ENCODE data around the gene ARRDC5. TPM values are rescaled to one million over a fixed set of nuclear protein-coding genes. Genes with fewer than 3 reads are reported as not detected.

The ARRDC5 gene
- total RNA-seq, 1 experiment from 2014 or later = not detected

DNA sequence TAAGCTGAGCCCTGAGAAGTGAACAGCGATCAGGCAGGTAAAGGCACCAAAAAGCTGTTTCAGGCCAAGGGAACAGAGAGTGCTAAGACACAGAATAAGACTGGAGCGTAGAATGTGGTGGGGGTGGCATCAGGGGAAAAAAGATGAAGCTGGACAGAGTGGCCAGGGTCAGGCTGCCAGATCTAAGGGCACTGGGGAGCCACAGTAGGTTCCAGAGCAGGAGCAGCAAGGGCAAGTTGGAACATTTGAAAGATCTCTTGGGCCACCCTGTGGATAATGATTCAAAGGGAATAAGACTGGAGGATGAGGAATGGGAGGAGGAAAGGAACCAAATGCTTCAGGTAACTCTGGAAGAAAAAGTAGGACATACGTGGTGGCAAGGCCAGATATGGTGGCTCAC is 28.8 kb downstream of the ARRDC5 start:
- DNase-seq (ENCODE audit: low spot score) = no peak
- ATAC-seq = no peak
- Mint-ChIP-seq H3K27me3 (ENCODE audit: low read depth) (no peaks in the 10 kb centered on the region; the same call in 1 of the 2 replicates), H3K36me3 (no peaks in the 10 kb centered on the region), H3K4me1 (peaks cover 9% of the 10 kb centered on the region; the same call in 1 of the 2 replicates), H3K4me3 (no peak overlapping the region), H3K9me3 (no peaks in the 10 kb centered on the region), H3K27ac (peak overlapping the region; percentile 26; the same call in 1 of the 2 replicates)
- ChIA-PET POLR2A (no interaction called here), CTCF (interaction anchor here (0.6 to 5.2 kb wide), 4 partner anchors 38 to 409 kb away, joined by 3 to 64 read pairs (median 7); no protein-coding TSS in a partner anchor)
- TF ChIP-seq CREM (CRISPR knock-in tag; IDR thresholded peaks at IDR 0.05) (no peak), GTF2I (CRISPR knock-in tag; conservative IDR thresholded peaks at IDR 0.05) (0 out of 2 replicates have a peak, but pooled peaks have one; percentile 51), ZNF263 (CRISPR knock-in tag; IDR thresholded peaks at IDR 0.05; ENCODE audit: low read depth) (no peak)
- TF ChIP-seq, protein P1, sequence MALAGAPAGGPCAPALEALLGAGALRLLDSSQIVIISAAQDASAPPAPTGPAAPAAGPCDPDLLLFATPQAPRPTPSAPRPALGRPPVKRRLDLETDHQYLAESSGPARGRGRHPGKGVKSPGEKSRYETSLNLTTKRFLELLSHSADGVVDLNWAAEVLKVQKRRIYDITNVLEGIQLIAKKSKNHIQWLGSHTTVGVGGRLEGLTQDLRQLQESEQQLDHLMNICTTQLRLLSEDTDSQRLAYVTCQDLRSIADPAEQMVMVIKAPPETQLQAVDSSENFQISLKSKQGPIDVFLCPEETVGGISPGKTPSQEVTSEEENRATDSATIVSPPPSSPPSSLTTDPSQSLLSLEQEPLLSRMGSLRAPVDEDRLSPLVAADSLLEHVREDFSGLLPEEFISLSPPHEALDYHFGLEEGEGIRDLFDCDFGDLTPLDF (CRISPR knock-in tag; IDR thresholded peaks at IDR 0.05) = no peak
- TF ChIP-seq, protein P2, sequence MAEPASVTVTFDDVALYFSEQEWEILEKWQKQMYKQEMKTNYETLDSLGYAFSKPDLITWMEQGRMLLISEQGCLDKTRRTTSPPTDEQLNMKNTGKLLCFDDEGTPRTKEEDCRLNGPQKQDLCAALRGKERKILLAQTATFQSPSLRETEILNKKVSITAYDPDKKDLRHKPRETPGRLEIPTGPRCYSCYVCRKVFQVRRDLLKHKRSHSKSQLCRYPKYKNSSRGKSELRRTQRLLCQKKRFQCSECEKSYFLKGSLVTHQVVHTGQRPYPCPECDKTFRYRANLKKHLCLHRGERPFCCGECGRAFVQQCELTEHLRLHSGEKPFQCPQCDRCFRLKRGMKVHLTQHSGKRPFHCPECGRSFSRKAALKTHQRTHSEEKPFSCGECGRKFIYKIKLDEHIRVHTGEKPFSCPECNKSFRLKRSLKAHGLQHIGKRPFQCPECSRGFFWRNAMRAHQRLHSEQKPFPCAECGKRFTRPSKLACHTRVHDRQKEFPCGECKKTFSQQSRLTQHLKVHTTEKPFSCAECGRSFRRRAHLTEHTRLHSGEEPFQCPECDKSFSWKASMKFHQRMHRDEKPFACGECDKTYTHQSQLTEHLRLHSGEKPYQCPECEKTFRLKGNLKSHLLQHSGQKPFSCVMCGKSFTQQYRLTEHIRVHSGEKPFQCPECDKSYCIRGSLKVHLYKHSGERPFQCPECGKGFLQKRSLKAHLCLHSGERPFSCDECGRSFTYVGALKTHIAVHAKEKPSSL (CRISPR knock-in tag; conservative IDR thresholded peaks at IDR 0.05) = no peak

DNA sequence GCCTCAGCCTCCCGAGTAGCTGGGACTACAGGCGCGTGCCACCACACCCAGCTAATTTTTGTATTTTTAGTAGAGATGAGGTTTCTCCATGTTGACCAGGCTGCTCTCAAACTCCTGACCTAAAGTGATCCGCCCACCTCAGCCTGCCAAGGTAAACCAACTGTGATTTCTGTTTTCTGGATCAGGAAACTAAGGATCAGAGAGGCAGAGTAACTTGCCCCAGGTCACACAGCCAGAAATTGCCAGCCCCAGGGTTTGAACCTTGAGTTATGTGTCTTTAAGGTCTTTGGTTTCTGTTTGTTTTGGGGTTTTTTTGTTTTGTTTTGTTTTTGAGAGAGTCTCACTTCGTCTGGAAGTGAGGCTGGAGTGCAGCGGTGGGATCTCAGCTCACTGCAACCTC is 31.0 kb downstream of the ARRDC5 start:
- CTCF ChIA-PET = interaction anchor here (0.7 to 5.2 kb wide), 8 partner anchors 20 to 62 kb away, joined by 3 to 64 read pairs (median 6); no protein-coding TSS in a partner anchor
- Mint-ChIP-seq H3K9me3 (no peaks in the 10 kb centered on the region), H3K4me3 (no peak overlapping the region), H3K36me3 (no peaks in the 10 kb centered on the region), H3K4me1 (peaks cover 3% of the 10 kb centered on the region), H3K27me3 (ENCODE audit: low read depth) (no peaks in the 10 kb centered on the region; the same call in 1 of the 2 replicates), H3K27ac (no peak overlapping the region)
- DNase-seq (ENCODE audit: low spot score) (no peak), ATAC-seq (no peak)
- TF ChIP-seq, protein P3, sequence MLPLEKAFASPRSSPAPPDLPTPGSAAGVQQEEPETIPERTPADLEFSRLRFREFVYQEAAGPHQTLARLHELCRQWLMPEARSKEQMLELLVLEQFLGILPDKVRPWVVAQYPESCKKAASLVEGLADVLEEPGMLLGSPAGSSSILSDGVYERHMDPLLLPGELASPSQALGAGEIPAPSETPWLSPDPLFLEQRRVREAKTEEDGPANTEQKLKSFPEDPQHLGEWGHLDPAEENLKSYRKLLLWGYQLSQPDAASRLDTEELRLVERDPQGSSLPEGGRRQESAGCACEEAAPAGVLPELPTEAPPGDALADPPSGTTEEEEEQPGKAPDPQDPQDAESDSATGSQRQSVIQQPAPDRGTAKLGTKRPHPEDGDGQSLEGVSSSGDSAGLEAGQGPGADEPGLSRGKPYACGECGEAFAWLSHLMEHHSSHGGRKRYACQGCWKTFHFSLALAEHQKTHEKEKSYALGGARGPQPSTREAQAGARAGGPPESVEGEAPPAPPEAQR (CRISPR knock-in tag; IDR thresholded peaks at IDR 0.05) = no peak
- TF ChIP-seq TEAD4 (CRISPR knock-in tag; IDR thresholded peaks at IDR 0.05) (no peak), RORB (CRISPR knock-in tag; IDR thresholded peaks at IDR 0.05) (no peak), PRRX2 (CRISPR knock-in tag; IDR thresholded peaks at IDR 0.05) (no peak), NFATC4 (CRISPR knock-in tag; IDR thresholded peaks at IDR 0.05) (no peak), ZNF416 (CRISPR knock-in tag; IDR thresholded peaks at IDR 0.05) (no peak), FOXP1 (CRISPR knock-in tag; IDR thresholded peaks at IDR 0.05; ENCODE audit: borderline replicate concordance) (no peak), ZNF121 (CRISPR knock-in tag; IDR thresholded peaks at IDR 0.05) (no peak)
- TF ChIP-seq, protein P4, sequence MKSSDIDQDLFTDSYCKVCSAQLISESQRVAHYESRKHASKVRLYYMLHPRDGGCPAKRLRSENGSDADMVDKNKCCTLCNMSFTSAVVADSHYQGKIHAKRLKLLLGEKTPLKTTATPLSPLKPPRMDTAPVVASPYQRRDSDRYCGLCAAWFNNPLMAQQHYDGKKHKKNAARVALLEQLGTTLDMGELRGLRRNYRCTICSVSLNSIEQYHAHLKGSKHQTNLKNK (CRISPR knock-in tag; IDR thresholded peaks at IDR 0.05) = no peak
- TF ChIP-seq, protein P5, sequence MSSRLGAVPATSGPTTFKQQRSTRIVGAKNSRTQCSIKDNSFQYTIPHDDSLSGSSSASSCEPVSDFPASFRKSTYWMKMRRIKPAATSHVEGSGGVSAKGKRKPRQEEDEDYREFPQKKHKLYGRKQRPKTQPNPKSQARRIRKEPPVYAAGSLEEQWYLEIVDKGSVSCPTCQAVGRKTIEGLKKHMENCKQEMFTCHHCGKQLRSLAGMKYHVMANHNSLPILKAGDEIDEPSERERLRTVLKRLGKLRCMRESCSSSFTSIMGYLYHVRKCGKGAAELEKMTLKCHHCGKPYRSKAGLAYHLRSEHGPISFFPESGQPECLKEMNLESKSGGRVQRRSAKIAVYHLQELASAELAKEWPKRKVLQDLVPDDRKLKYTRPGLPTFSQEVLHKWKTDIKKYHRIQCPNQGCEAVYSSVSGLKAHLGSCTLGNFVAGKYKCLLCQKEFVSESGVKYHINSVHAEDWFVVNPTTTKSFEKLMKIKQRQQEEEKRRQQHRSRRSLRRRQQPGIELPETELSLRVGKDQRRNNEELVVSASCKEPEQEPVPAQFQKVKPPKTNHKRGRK (CRISPR knock-in tag; IDR thresholded peaks at IDR 0.05; ENCODE audit: borderline replicate concordance) = no peak
- TF ChIP-seq, protein P6, sequence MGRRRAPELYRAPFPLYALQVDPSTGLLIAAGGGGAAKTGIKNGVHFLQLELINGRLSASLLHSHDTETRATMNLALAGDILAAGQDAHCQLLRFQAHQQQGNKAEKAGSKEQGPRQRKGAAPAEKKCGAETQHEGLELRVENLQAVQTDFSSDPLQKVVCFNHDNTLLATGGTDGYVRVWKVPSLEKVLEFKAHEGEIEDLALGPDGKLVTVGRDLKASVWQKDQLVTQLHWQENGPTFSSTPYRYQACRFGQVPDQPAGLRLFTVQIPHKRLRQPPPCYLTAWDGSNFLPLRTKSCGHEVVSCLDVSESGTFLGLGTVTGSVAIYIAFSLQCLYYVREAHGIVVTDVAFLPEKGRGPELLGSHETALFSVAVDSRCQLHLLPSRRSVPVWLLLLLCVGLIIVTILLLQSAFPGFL (CRISPR knock-in tag; IDR thresholded peaks at IDR 0.05; ENCODE audit: borderline replicate concordance) = no peak
- TF ChIP-seq, protein P7, sequence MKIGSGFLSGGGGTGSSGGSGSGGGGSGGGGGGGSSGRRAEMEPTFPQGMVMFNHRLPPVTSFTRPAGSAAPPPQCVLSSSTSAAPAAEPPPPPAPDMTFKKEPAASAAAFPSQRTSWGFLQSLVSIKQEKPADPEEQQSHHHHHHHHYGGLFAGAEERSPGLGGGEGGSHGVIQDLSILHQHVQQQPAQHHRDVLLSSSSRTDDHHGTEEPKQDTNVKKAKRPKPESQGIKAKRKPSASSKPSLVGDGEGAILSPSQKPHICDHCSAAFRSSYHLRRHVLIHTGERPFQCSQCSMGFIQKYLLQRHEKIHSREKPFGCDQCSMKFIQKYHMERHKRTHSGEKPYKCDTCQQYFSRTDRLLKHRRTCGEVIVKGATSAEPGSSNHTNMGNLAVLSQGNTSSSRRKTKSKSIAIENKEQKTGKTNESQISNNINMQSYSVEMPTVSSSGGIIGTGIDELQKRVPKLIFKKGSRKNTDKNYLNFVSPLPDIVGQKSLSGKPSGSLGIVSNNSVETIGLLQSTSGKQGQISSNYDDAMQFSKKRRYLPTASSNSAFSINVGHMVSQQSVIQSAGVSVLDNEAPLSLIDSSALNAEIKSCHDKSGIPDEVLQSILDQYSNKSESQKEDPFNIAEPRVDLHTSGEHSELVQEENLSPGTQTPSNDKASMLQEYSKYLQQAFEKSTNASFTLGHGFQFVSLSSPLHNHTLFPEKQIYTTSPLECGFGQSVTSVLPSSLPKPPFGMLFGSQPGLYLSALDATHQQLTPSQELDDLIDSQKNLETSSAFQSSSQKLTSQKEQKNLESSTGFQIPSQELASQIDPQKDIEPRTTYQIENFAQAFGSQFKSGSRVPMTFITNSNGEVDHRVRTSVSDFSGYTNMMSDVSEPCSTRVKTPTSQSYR (CRISPR knock-in tag; IDR thresholded peaks at IDR 0.05) = no peak
- TF ChIP-seq, protein P8, sequence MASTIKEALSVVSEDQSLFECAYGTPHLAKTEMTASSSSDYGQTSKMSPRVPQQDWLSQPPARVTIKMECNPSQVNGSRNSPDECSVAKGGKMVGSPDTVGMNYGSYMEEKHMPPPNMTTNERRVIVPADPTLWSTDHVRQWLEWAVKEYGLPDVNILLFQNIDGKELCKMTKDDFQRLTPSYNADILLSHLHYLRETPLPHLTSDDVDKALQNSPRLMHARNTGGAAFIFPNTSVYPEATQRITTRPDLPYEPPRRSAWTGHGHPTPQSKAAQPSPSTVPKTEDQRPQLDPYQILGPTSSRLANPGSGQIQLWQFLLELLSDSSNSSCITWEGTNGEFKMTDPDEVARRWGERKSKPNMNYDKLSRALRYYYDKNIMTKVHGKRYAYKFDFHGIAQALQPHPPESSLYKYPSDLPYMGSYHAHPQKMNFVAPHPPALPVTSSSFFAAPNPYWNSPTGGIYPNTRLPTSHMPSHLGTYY (CRISPR knock-in tag; IDR thresholded peaks at IDR 0.05) = no peak
- POLR2A ChIA-PET = interaction anchor here (1.0 kb wide), 1 partner anchor 42 kb away, joined by 4 read pairs; no protein-coding TSS in a partner anchor

Measured in WTC11 (cell line).